ENCODE results near the gene PPP2R2B. TPM values are rescaled to one million over a fixed set of nuclear protein-coding genes. Genes with fewer than 3 reads are reported as not detected.

The PPP2R2B gene
- total and polyA plus RNA-seq, 2 of the 4 experiments (the other 2 are of a cell fraction), result not detected

DNA sequence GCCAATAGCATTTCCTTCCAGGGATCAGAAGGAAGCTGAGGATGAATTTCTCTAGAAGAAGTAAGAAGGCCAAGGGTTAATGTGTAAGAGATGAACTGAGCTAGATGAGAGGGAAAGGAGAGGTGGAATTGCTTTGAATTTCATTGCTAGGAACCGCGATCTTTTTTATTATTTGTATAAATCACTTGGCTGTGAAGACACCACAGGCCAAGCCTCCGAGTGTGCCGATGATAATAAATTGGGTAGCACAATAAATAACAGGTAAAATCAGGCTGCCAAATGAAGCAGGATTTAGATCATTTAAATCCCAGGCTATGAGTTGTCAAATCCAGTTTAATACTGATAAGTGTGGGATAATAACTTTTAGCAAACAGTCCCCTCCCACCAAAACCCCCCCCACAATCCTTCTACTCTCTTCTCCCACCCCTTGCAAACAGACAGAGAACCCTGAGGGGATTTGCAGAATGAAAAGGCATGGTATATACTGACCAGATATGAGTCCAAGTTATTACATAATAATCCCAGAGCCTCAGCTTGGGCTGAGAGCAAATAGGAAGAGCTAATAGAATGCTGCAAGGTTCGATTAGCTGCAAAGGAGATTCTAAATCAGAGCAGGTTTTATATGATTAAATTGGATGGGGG lies 143.5 kb downstream of the PPP2R2B start:
- no TSS peak for BruUV-seq (replicated peaks)
- no peaks in the 10 kb centered on the region for H3K79me1 ChIP-seq (ENCODE audit: low read depth in 1 of 2, low read length in 2 of 2)
- H3K18ac ChIP-seq (ENCODE audit: low read depth, low read length), result no peak overlapping the region
- H2AK9ac ChIP-seq (replicated peaks; ENCODE audit: low read depth, low read length, poor library complexity), result no peak overlapping the region
- in situ Hi-C loops (cut with MboI; ENCODE audit: low sequenced_read_pairs) (no loop called here), dilution Hi-C loops (cut with HindIII; ENCODE audit: low sequenced_read_pairs, unreplicated experiment) (no loop called here), intact Hi-C loops (cut with micrococcal nuclease) (no loop called here)
- H4K20me1 ChIP-seq (ENCODE audit: insufficient read depth, low read length), result no peaks in the 10 kb centered on the region
- H2BK120ac ChIP-seq (ENCODE audit: low read depth, low read length), result no peak overlapping the region
- no peaks in the 10 kb centered on the region for H3K36me3 ChIP-seq (ENCODE audit: control insufficient read depth, insufficient read depth, low read length)
- WGBS, 2 experiments (ENCODE audit: extremely low coverage in 2 of 2, insufficient read length in 1 of 2), result no CpG with 5 or more reads among the region's 5 CpGs
- no peak overlapping the region for H2BK5ac ChIP-seq (ENCODE audit: low read depth, low read length, poor library complexity, severe bottlenecking)
- H3K4me1 ChIP-seq (ENCODE audit: control insufficient read depth, insufficient read depth, low read length), result no peaks in the 10 kb centered on the region
- no peak overlapping the region for H2BK20ac ChIP-seq (ENCODE audit: low read depth, low read length)
- H2AK5ac ChIP-seq (ENCODE audit: low read depth, low read length), result no peak overlapping the region
- H3K9me1 ChIP-seq (ENCODE audit: insufficient read depth, low read length), result no peaks in the 10 kb centered on the region
- DNase-seq, result no peak
- H4K91ac ChIP-seq (ENCODE audit: insufficient read depth, low read depth, low read length), result no peak overlapping the region
- H3K9ac ChIP-seq (ENCODE audit: low read depth, low read length), result no peak overlapping the region
- no peak overlapping the region for H3K56ac ChIP-seq (ENCODE audit: extremely low read depth, insufficient read depth, low read length)
- H4K5ac ChIP-seq (ENCODE audit: low read depth, low read length), result no peak overlapping the region
- no peak for ATAC-seq (ENCODE audit: low read depth)
- no peak overlapping the region for H3K23ac ChIP-seq (ENCODE audit: low read depth, low read length)
- ChIA-PET CTCF (no interaction called here), POLR2A (ENCODE audit: unreplicated experiment) (no interaction called here)
- no peak overlapping the region for H3K4me2 ChIP-seq (ENCODE audit: low read depth, low read length)
- H2AFZ ChIP-seq (replicated peaks; ENCODE audit: low read length, poor library complexity), result no peak overlapping the region
- no peak overlapping the region for H3K27ac ChIP-seq (ENCODE audit: insufficient read depth, low read length)
- H3K9me3 ChIP-seq (ENCODE audit: control insufficient read depth, insufficient read depth, low read length), result no peaks in the 10 kb centered on the region
- no peak overlapping the region for H3K4ac ChIP-seq (ENCODE audit: low read depth, low read length)
- H2BK15ac ChIP-seq (ENCODE audit: low read depth, low read length), result no peak overlapping the region
- H4K8ac ChIP-seq (ENCODE audit: low read depth in 2 of 2, low read length in 2 of 2), result no peak overlapping the region
- H3K14ac ChIP-seq (replicated peaks; ENCODE audit: low read depth, low read length), result no peak overlapping the region
- no peak overlapping the region for H3K4me3 ChIP-seq (ENCODE audit: insufficient read depth, low read depth, low read length)
- no peaks in the 10 kb centered on the region for H3K27me3 ChIP-seq (ENCODE audit: control insufficient read depth, insufficient read depth, low read length)
- TF ChIP-seq MXI1 (IDR thresholded peaks at IDR 0.05; ENCODE audit: borderline replicate concordance, low read depth, low read length) (no peak), POLR2A (IDR thresholded peaks at IDR 0.05; ENCODE audit: low read depth, low read length) (no peak), CTCF (conservative IDR thresholded peaks at IDR 0.05; ENCODE audit: low read depth, low read length) (no peak), MAFK (IDR thresholded peaks at IDR 0.05; ENCODE audit: low read depth, low read length) (no peak), SMC3 (IDR thresholded peaks at IDR 0.05; ENCODE audit: low read depth, low read length) (no peak)
